IMR-90 (cell line): ENCODE results near the gene MGAT5B. TPM values are rescaled to one million over a fixed set of nuclear protein-coding genes. Genes with fewer than 3 reads are reported as not detected.

Experiments used
- ATAC-seq: fragments of 200-7000 bp; cut with Tn5 transposase; 2 replicates; pipeline ENCODE4 v1.9.1; 2020; ENCODE audit warnings: low read depth, mild to moderate bottlenecking, moderate library complexity
- BruUV-seq: library from RNA; stranded (reverse); fragments of 400-500 nt; replicated peaks from 2 replicates; lab custom pipeline; 2021; lab: Mats Ljungman, UMichigan
- CTCF ChIA-PET: fragments of 300-600 bp; formaldehyde crosslinking; extraction: SDS; loops from one replicate; lab custom pipeline; 2021; ENCODE audit warnings: antibody characterized with exemption; lab: Yijun Ruan, JAX
- POLR2A ChIA-PET: fragments of 300-600 bp; sonication (Branson Sonifier 250); formaldehyde crosslinking; loops from one replicate; lab custom pipeline; 2022; ENCODE audit warnings: antibody characterized with exemption; ENCODE audit not compliant: unreplicated experiment; lab: Charles Lee
- DNase-seq: peaks from one replicate; pipeline ENCODE4 v3.0.0; 2013
- H2AFZ ChIP-seq: replicated peaks from 2 replicates; pipeline ENCODE3; 2013; ENCODE audit warnings: low read length, mild to moderate bottlenecking; ENCODE audit not compliant: poor library complexity
- H2AK5ac ChIP-seq: 2 replicates; pipeline ENCODE4 v1.6.1; 2013; ENCODE audit warnings: low read depth, low read length, inconsistent platforms
- H2AK9ac ChIP-seq: replicated peaks from 2 replicates; pipeline ENCODE3; 2013; ENCODE audit warnings: mild to moderate bottlenecking, low read depth, low read length, moderate library complexity; ENCODE audit not compliant: poor library complexity
- H2BK120ac ChIP-seq: 2 replicates; pipeline ENCODE4 v1.6.1; 2013; ENCODE audit warnings: low read depth, low read length, inconsistent platforms
- H2BK15ac ChIP-seq: 3 replicates; pipeline ENCODE4 v1.6.1; 2013; ENCODE audit warnings: low read depth, low read length, inconsistent platforms
- H2BK20ac ChIP-seq: 2 replicates; pipeline ENCODE4 v1.6.1; 2013; ENCODE audit warnings: low read depth, mild to moderate bottlenecking, inconsistent platforms, low read length, moderate library complexity
- H2BK5ac ChIP-seq: 2 replicates; pipeline ENCODE4 v1.6.1; 2013; ENCODE audit warnings: mild to moderate bottlenecking, low read depth, low read length, inconsistent platforms; ENCODE audit not compliant: poor library complexity, severe bottlenecking
- H3K14ac ChIP-seq: replicated peaks from 2 replicates; pipeline ENCODE4 v1.6.1; 2013; ENCODE audit warnings: low read depth, low read length, inconsistent platforms
- H3K18ac ChIP-seq: 2 replicates; pipeline ENCODE4 v1.6.1; 2013; ENCODE audit warnings: low read depth, low read length, control low read depth
- H3K23ac ChIP-seq: 2 replicates; pipeline ENCODE4 v1.6.1; 2013; ENCODE audit warnings: low read depth, low read length, inconsistent platforms
- H3K27ac ChIP-seq: 2 replicates; pipeline ENCODE4 v1.5.1; 2013; ENCODE audit warnings: mild to moderate bottlenecking, control low read depth, low read length; ENCODE audit not compliant: insufficient read depth
- H3K27me3 ChIP-seq: 2 replicates; pipeline ENCODE4 v1.6.1; 2013; ENCODE audit warnings: low read length; ENCODE audit not compliant: control insufficient read depth, insufficient read depth
- H3K36me3 ChIP-seq: 2 replicates; pipeline ENCODE4 v1.6.1; 2013; ENCODE audit warnings: low read length, mixed read lengths; ENCODE audit not compliant: control insufficient read depth, insufficient read depth
- H3K4ac ChIP-seq: 2 replicates; pipeline ENCODE4 v1.6.1; 2013; ENCODE audit warnings: low read depth, low read length, inconsistent platforms
- H3K4me1 ChIP-seq: 2 replicates; pipeline ENCODE4 v1.6.1; 2013; ENCODE audit warnings: low read length, mixed read lengths; ENCODE audit not compliant: control insufficient read depth, insufficient read depth
- H3K4me2 ChIP-seq: 2 replicates; pipeline ENCODE4 v1.6.1; 2013; ENCODE audit warnings: low read depth, mild to moderate bottlenecking, control low read depth, low read length, moderate library complexity
- H3K4me3 ChIP-seq: 2 replicates; pipeline ENCODE4 v1.5.1; 2013; ENCODE audit warnings: low read depth, mild to moderate bottlenecking, control low read depth, low read length, moderate library complexity; ENCODE audit not compliant: insufficient read depth
- H3K56ac ChIP-seq: 2 replicates; pipeline ENCODE4 v1.6.1; 2013; ENCODE audit warnings: low read length, inconsistent platforms; ENCODE audit not compliant: insufficient read depth; ENCODE audit errors: extremely low read depth
- H3K79me1 ChIP-seq, 2 experiments: 2 replicates each; pipeline ENCODE4 v1.6.1; 2013; ENCODE audit warnings: low read length in 2 of 2, inconsistent platforms in 1 of 2, low read depth in 1 of 2
- H3K9ac ChIP-seq: 2 replicates; pipeline ENCODE4 v1.6.1; 2013; ENCODE audit warnings: low read depth, low read length, control low read depth
- H3K9me1 ChIP-seq: 2 replicates; pipeline ENCODE4 v1.6.1; 2013; ENCODE audit warnings: low read length, inconsistent platforms; ENCODE audit not compliant: insufficient read depth
- H3K9me3 ChIP-seq: 2 replicates; pipeline ENCODE4 v1.6.1; 2013; ENCODE audit warnings: low read length; ENCODE audit not compliant: control insufficient read depth, insufficient read depth
- H4K20me1 ChIP-seq: 2 replicates; pipeline ENCODE4 v1.6.1; 2013; ENCODE audit warnings: low read length, inconsistent platforms; ENCODE audit not compliant: insufficient read depth
- H4K5ac ChIP-seq: 2 replicates; pipeline ENCODE4 v1.6.1; 2013; ENCODE audit warnings: mild to moderate bottlenecking, low read depth, low read length, control low read depth
- H4K8ac ChIP-seq, 2 experiments: 2 replicates each; pipeline ENCODE4 v1.6.1; 2013; ENCODE audit warnings: low read depth in 2 of 2, low read length in 2 of 2, control low read depth in 1 of 2, inconsistent platforms in 1 of 2
- H4K91ac ChIP-seq: 2 replicates; pipeline ENCODE4 v1.6.1; 2013; ENCODE audit warnings: low read depth, low read length, inconsistent platforms; ENCODE audit not compliant: insufficient read depth
- BHLHE40 ChIP-seq: fragments of 150-350 bp; IDR thresholded peaks from 2 replicates; pipeline ENCODE4 v1.6.1; 2016; ENCODE audit warnings: mild to moderate bottlenecking, low read depth, low read length
- CEBPB ChIP-seq: IDR thresholded peaks from 2 replicates; pipeline ENCODE4 v1.6.1; 2012; ENCODE audit warnings: low read depth, low read length, improper control_type of control experiment
- CHD1 ChIP-seq: IDR thresholded peaks from 2 replicates; pipeline ENCODE4 v1.6.1; 2012; ENCODE audit warnings: low read depth, low read length, improper control_type of control experiment
- CTCF ChIP-seq: conservative IDR thresholded peaks from 2 replicates; pipeline ENCODE4 v1.5.1; 2012; ENCODE audit warnings: mild to moderate bottlenecking, low read depth, low read length, improper control_type of control experiment
- ELK1 ChIP-seq: fragments of 150-350 bp; IDR thresholded peaks from 2 replicates; pipeline ENCODE4 v1.6.1; 2016; ENCODE audit warnings: low read depth, mild to moderate bottlenecking, low read length, moderate library complexity, borderline replicate concordance
- FOS ChIP-seq: fragments of 150-350 bp; IDR thresholded peaks from 2 replicates; pipeline ENCODE4 v1.6.1; 2016; ENCODE audit warnings: low read depth, low read length
- MAFK ChIP-seq: IDR thresholded peaks from 2 replicates; pipeline ENCODE4 v1.6.1; 2012; ENCODE audit warnings: low read depth, low read length, improper control_type of control experiment
- MAZ ChIP-seq: IDR thresholded peaks from 2 replicates; pipeline ENCODE4 v1.6.1; 2012; ENCODE audit warnings: low read depth, mild to moderate bottlenecking, low read length, improper control_type of control experiment, moderate library complexity, borderline replicate concordance
- MXI1 ChIP-seq: IDR thresholded peaks from 2 replicates; pipeline ENCODE4 v1.6.1; 2012; ENCODE audit warnings: low read depth, mild to moderate bottlenecking, low read length, moderate library complexity, borderline replicate concordance
- NFE2L2 ChIP-seq: fragments of 150-350 bp; IDR thresholded peaks from 2 replicates; pipeline ENCODE4 v1.6.1; 2016; ENCODE audit warnings: low read depth, mild to moderate bottlenecking, low read length
- POLR2A ChIP-seq: IDR thresholded peaks from 2 replicates; pipeline ENCODE4 v1.6.1; 2012; ENCODE audit warnings: mild to moderate bottlenecking, low read depth, low read length
- RAD21 ChIP-seq: IDR thresholded peaks from 2 replicates; pipeline ENCODE4 v1.6.1; 2012; ENCODE audit warnings: low read length, improper control_type of control experiment
- RCOR1 ChIP-seq: IDR thresholded peaks from 2 replicates; pipeline ENCODE4 v1.6.1; 2012; ENCODE audit warnings: mild to moderate bottlenecking, low read length, improper control_type of control experiment; ENCODE audit not compliant: insufficient replicate concordance
- RFX5 ChIP-seq: IDR thresholded peaks from 2 replicates; pipeline ENCODE4 v1.8.0; 2012; ENCODE audit warnings: low read depth, mild to moderate bottlenecking, low read length, moderate library complexity
- SMC3 ChIP-seq: fragments of 150-350 bp; IDR thresholded peaks from 2 replicates; pipeline ENCODE4 v1.6.1; 2016; ENCODE audit warnings: low read depth, mild to moderate bottlenecking, antibody characterized with exemption, low read length, moderate library complexity
- USF2 ChIP-seq: fragments of 150-350 bp; IDR thresholded peaks from 2 replicates; pipeline ENCODE4 v1.6.1; 2017; ENCODE audit warnings: mild to moderate bottlenecking, antibody characterized with exemption, low read length, low read depth
- WGBS, 2 experiments: methylation state at CpG; one replicate each; pipeline versions ENCODE4 v1.1.5 to v1.1.7; 2013; ENCODE audit warnings: missing lambda C conversion rate in 2 of 2; ENCODE audit not compliant: insufficient read length in 1 of 2; ENCODE audit errors: extremely low coverage in 2 of 2; 5-methylcytosine and 5-hydroxymethylcytosine counted together
- dilution Hi-C: fragments of 300-500 bp; cut with HindIII; formaldehyde crosslinking; loops from one replicate; pipeline ENCODE4 v1.14.3; 2018; ENCODE audit warnings: low sequenced_read_pairs; ENCODE audit not compliant: unreplicated experiment
- in situ Hi-C: fragments of 300-500 bp; cut with MboI; formaldehyde crosslinking; loops from 3 replicates; pipeline ENCODE4 v1.14.3; 2019; ENCODE audit warnings: low sequenced_read_pairs, inconsistent platforms, mixed read lengths
- intact Hi-C: fragments of 100-400 bp; cut with micrococcal nuclease; formaldehyde crosslinking; loops from 2 replicates; pipeline ENCODE4 v1.10.0; 2022
- polyA plus RNA-seq, 3 experiments: library from polyadenylated mRNA; depleted of rRNA; stranded (reverse); fragments of >200 nt; gene quantifications; 2 replicates each; pipeline ENCODE4 v1.2.3, GENCODE V29; 2012; ENCODE audit warnings: low replicate concordance in 1 of 3
- total RNA-seq: library from RNA; depleted of rRNA; stranded (reverse); fragments of >200 nt; gene quantifications from 2 replicates; pipeline ENCODE4 v1.2.3, GENCODE V29; 2012

MGAT5B gene
- total and polyA plus RNA-seq, 2 of the 4 experiments (the other 2 are of a cell fraction) = 0.54 to 2.0 TPM

GRCh38 chr17:76892329-76892728, 24.1 kb downstream of the MGAT5B start:
- Histone ChIP-seq H2BK5ac (no peak overlapping the region), H3K4me1 (no peaks in the 10 kb centered on the region), H3K27me3 (peaks cover 10% of the 10 kb centered on the region; the same call in 1 of the 2 replicates), H4K20me1 (no peaks in the 10 kb centered on the region), H3K9me1 (no peaks in the 10 kb centered on the region), H3K9me3 (peaks cover 5% of the 10 kb centered on the region; the same call in 1 of the 2 replicates), H3K23ac (no peak overlapping the region), H3K4ac (no peak overlapping the region), H3K56ac (no peak overlapping the region), H3K4me3 (no peak overlapping the region), H3K79me1 (no peaks in the 10 kb centered on the region), H2AK9ac (no peak overlapping the region), H2AK5ac (no peak overlapping the region), H2BK15ac (no peak overlapping the region), H3K14ac (no peak overlapping the region), H4K5ac (no peak overlapping the region), H3K36me3 (no peaks in the 10 kb centered on the region), H4K8ac (no peak overlapping the region), H3K27ac (no peak overlapping the region), H4K91ac (no peak overlapping the region), H3K4me2 (no peak overlapping the region), H2AFZ (no peak overlapping the region), H2BK20ac (no peak overlapping the region), H3K18ac (no peak overlapping the region), H2BK120ac (no peak overlapping the region), H3K9ac (no peak overlapping the region)
- in situ Hi-C loops = no loop called here
- no TSS peak for BruUV-seq
- DNase-seq (no peak), ATAC-seq (no peak)
- dilution Hi-C loops = no loop called here
- TF ChIP-seq MXI1 (no peak), BHLHE40 (no peak), RCOR1 (no peak), NFE2L2 (no peak), RFX5 (no peak), SMC3 (no peak), CHD1 (no peak), FOS (no peak), POLR2A (no peak), CTCF (no peak), RAD21 (no peak), MAZ (no peak), CEBPB (no peak), USF2 (no peak), ELK1 (no peak), MAFK (no peak)
- ChIA-PET CTCF (no interaction called here), POLR2A (interaction anchor here (0.5 to 0.6 kb wide), 2 partner anchors 684 to 1498 kb away, joined by 3 to 5 read pairs; no protein-coding TSS in a partner anchor)
- intact Hi-C loops = no loop called here
- WGBS, 2 experiments = 80% methylated on average over 2 of the region's 10 CpGs; no CpG with 5 or more reads in 1 of the 2 experiments
